Measurements from ENCODE around the gene CYTH2. TPM values are rescaled to one million over a fixed set of nuclear protein-coding genes. Genes with fewer than 3 reads are reported as not detected.

CYTH2 gene
- total and polyA plus RNA-seq, 9 of the 15 experiments (the other 6 are each of a cell fraction or from before 2014, with no cell fraction given) = 1.8 to 45.2 (median 23.8) TPM

DNA sequence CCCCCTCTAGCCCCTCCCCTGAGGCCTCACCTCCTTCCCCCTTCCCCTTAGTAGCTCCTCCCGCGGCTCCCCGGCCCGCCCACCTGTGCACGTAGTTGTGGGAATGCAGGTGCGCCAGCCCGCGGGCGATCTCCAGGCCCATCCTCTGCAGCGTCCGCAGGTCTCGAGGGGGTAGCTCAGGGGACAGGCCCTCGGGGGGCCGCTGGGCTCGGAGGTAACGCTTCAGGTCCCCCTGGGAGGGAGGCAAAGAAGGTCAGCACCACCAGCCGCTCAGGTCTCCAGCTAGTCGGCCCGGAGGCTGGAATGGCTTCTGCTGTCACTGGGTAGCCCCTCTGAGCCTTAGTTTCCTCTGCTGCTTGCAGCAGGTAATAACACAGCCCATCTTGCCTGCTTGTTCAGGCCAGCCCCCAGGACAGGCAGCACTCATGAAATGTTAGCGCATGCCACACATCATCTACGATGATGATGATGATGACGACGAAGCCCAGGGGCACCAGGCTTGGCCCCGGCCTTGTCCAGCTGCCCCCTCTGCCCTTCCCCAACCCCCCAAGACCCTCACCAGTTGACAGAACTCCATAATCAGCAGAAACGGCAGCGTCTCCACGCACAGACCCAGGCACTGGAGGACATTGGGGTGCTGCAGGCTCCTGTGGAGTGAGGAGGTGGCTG is 33.3 kb downstream of the CYTH2 start (continued):
- no peak for TF ChIP-seq CBX8 (IDR thresholded peaks at IDR 0.05; ENCODE audit: borderline replicate concordance, extremely low read depth, low read depth, low read length, poor library complexity, severe bottlenecking)
- peak in 1 of 2 experiments; percentile 9; a peak in 1 of 4 replicates for TF ChIP-seq HDAC1 (IDR thresholded peaks at IDR 0.05)
- TF ChIP-seq HMG20A (CRISPR knock-in tag; conservative IDR thresholded peaks at IDR 0.05) = no peak
- no peak for TF ChIP-seq LEF1 (IDR thresholded peaks at IDR 0.05)
- TF ChIP-seq ZNF717 (CRISPR knock-in tag; IDR thresholded peaks at IDR 0.05) = no peak
- no peak for TF ChIP-seq ZSCAN29 (IDR thresholded peaks at IDR 0.05)
- no peak for TF ChIP-seq SMARCE1 (IDR thresholded peaks at IDR 0.05)
- TF ChIP-seq, protein P1, sequence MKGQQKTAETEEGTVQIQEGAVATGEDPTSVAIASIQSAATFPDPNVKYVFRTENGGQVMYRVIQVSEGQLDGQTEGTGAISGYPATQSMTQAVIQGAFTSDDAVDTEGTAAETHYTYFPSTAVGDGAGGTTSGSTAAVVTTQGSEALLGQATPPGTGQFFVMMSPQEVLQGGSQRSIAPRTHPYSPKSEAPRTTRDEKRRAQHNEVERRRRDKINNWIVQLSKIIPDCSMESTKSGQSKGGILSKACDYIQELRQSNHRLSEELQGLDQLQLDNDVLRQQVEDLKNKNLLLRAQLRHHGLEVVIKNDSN (CRISPR knock-in tag; IDR thresholded peaks at IDR 0.05) = no peak
- no peak for TF ChIP-seq RNF219 (CRISPR knock-in tag; IDR thresholded peaks at IDR 0.05)
- TF ChIP-seq ATF7 (IDR thresholded peaks at IDR 0.05) = no peak
- no peak for TF ChIP-seq NCOA6 (IDR thresholded peaks at IDR 0.05)
- no peak for TF ChIP-seq RFX5 (IDR thresholded peaks at IDR 0.05; ENCODE audit: low read depth, low read length)
- peak; percentile 36; the same call in 1 of the 2 replicates for TF ChIP-seq ZFX (CRISPR knock-in tag; IDR thresholded peaks at IDR 0.05)
- peak; percentile 18 for TF ChIP-seq CCNT2 (IDR thresholded peaks at IDR 0.05; ENCODE audit: borderline replicate concordance, extremely low read depth, insufficient read length, low read depth, low read length)
- no peak for TF ChIP-seq ILK (tag; IDR thresholded peaks at IDR 0.05; ENCODE audit: borderline replicate concordance, low read depth)
- TF ChIP-seq CTBP1 (IDR thresholded peaks at IDR 0.05; ENCODE audit: borderline replicate concordance) = peak; percentile 51; the same call in 1 of the 2 replicates
- no peak for TF ChIP-seq DMBX1 (CRISPR knock-in tag; IDR thresholded peaks at IDR 0.05; ENCODE audit: borderline replicate concordance)
- no peak for TF ChIP-seq ZBED1 (IDR thresholded peaks at IDR 0.05)
- TF ChIP-seq ERF (CRISPR knock-in tag; IDR thresholded peaks at IDR 0.05) = no peak
- TF ChIP-seq, protein P2, sequence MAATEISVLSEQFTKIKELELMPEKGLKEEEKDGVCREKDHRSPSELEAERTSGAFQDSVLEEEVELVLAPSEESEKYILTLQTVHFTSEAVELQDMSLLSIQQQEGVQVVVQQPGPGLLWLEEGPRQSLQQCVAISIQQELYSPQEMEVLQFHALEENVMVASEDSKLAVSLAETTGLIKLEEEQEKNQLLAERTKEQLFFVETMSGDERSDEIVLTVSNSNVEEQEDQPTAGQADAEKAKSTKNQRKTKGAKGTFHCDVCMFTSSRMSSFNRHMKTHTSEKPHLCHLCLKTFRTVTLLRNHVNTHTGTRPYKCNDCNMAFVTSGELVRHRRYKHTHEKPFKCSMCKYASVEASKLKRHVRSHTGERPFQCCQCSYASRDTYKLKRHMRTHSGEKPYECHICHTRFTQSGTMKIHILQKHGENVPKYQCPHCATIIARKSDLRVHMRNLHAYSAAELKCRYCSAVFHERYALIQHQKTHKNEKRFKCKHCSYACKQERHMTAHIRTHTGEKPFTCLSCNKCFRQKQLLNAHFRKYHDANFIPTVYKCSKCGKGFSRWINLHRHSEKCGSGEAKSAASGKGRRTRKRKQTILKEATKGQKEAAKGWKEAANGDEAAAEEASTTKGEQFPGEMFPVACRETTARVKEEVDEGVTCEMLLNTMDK (IDR thresholded peaks at IDR 0.05; ENCODE audit: borderline replicate concordance, insufficient read depth, low read depth, low read length, poor library complexity, severe bottlenecking) = no peak
- no peak for TF ChIP-seq POLR2B (IDR thresholded peaks at IDR 0.05; ENCODE audit: low read depth, partially characterized antibody)
- peak; percentile 33 for TF ChIP-seq RBBP5 (IDR thresholded peaks at IDR 0.05; ENCODE audit: borderline replicate concordance, insufficient read depth, low read length, poor library complexity, severe bottlenecking)
- TF ChIP-seq ZNF707 (CRISPR knock-in tag; conservative IDR thresholded peaks at IDR 0.05) = no peak
- TF ChIP-seq ZNF584 (CRISPR knock-in tag; IDR thresholded peaks at IDR 0.05; ENCODE audit: low read depth) = no peak
- TF ChIP-seq CREM (IDR thresholded peaks at IDR 0.05; ENCODE audit: low read depth) = 0 out of 2 replicates have a peak, but pooled peaks have one; percentile 32

Data from K562 (cell line).